ENCODE measurements around the gene ADCY9.

ADCY9 gene

DNA sequence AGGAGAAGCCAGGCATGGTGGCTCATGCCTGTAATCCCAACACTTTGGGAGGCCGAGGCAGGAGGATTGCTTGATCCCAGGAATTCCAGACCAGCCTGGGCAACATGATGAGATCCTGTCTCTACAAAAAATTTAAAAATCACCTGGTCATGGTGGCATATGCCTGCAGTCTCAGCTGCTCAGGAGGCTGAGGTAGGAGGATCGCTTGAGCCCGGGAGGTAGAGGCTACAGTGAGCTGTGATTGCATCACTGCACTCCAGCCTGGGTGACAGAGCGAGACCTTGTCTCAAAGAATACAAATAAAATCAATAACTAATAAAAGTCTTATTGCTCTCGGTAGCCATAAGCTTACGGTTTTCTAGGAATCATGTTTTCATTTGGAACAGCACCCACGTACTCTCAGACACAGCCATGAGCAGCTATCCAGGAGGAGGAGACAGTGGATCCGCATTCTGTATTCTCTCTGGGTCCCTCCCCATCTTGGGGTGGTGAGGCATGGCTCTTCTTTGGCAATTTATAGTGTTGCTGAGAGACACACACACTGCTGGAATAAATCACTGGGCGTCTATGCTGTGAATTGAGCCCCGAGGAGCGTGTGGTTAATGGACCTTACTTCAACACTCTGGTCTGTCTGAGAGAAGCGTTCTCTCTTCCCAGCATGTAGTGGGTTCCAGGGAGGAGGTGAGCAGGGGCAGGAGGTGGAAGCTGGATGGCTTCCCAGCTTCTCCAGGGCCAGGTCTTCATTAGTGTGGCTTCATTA, 8.5 kb upstream of the ADCY9 start:
- no peak for DNase-seq
- intact Hi-C loops (cut with DNase I), result no loop called here

GRCh38 chr16:4123616-4124300, 7.5 kb upstream of the ADCY9 start:
- intact Hi-C loops (cut with DNase I), result no loop called here
- no peak for DNase-seq

- intact Hi-C loops (cut with DNase I), result no loop called here
- DNase-seq, result peak in 3 of 10 donors; percentile 5 to 22 (median 14)
Observed at GRCh38 chr16:4120176-4120575, 3.9 kb upstream of the ADCY9 start.

DNA sequence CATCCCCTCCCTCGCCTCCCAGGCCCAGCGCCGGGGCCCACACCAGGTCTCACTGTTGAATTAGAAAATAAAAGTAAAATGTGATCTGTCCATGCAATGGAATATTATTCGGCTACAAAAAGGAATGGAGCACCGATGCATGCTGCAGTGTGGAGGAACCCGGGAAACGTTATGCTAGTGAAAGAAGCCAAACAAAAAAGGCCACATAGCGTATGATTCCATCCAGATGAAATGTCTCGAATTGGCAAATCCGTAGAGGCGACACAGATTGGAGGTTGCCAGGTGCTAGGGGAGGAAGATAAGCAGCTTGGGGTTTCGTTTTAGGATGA, 972 bp upstream of the ADCY9 start:
- DNase-seq, result no peak
- intact Hi-C loops (cut with DNase I), result no loop called here

- intact Hi-C loops (cut with DNase I), result no loop called here
- DNase-seq, result peak in 1 of 10 donors; percentile 14
Observed at GRCh38 chr16:4115949-4116318, 308 bp downstream of the ADCY9 start.

DNA sequence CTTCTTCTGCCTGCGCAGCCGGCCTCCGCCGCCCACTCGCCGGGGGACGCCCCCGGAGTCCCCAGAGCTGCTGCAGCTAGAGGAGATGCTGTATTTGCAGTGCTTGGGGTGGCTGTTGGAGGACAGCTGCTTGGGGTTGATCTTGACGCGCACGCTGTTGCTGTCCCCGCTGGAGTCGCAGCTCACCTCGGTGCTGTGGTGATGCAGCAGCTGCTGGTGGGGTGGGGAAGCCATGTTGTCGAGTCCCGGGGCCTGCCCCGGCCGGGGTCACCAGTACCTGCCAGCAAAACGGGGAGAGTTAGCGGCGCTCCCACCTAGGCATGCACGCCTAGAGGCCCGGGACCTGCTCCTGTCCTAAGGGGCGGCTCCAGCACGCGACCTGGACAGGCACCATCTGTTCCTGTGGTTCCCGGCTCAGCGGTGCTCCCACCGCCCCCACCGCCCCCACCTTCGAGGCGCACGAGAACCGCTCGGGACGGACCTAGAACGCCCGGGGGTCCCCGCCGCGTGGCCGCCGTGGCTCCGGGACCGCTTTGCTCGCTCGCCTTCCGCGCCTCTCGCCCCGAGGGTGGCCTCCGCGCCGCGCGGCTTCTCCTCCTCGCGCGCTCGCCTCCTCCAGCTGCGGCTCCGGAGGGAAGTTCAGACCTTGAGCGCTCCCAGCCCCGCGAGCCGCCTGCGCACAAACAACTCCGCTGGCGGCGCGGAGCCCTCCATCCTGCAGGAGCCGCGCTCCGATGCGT, 863 bp downstream of the ADCY9 start:
- intact Hi-C loops (cut with DNase I), result no loop called here
- peak in 8 of 10 donors; percentile 32 to 91 (median 50) for DNase-seq

GRCh38 chr16:4114257-4115208, 1.7 kb downstream of the ADCY9 start:
- DNase-seq, result peak in 7 of 10 donors; percentile 29 to 90 (median 50)
- intact Hi-C loops (cut with DNase I), result loop anchor here (5.0 kb wide), 1 partner anchor 68 kb away; no protein-coding TSS in a partner anchor

DNA sequence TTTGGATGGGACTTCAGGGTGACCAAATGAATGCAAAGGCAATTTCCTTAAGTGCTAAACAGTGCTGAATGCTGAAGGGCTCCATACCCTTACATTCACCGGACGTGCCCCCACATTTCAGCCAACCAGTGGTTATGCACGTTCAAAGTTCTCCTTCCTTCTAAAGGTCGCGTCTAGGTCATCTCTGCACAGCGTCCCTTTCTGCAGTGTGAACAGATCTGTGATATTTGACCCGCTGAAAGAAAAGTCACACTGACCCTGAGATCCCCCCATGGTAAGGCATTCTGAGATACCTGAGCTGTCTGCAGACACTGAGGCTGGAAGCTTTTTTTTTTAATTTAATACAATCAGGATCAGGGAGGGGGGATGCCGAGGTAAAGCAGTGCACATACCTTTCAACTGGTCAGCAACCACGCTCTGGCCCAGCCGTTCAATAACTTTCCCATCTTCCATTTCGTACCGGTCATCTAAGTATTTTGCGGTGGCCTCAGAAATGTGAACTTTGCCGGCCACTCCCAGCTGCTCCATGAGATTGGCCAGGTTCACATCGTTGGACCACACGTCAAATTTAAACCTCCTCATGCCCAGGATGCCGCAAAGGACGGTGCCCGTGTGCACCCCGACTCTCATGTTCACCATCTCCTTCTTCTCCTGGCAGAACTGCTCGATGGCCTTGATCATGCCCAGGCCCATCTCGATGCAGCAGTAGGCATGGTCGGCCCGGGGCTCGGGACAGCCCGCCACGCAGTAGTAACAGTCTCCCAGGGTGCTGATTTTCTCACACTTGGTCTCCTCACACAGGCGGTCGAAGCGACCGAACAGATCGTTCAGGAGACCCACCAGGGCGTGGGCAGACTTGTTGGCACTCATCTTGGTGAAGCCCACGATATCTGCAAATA, 2.6 kb downstream of the ADCY9 start:
- intact Hi-C loops (cut with DNase I), result loop anchor here (5.0 kb wide), 1 partner anchor 69 kb away; no protein-coding TSS in a partner anchor
- peak in 1 of 10 donors; percentile 85 for DNase-seq

GRCh38 chr16:4111748-4112696, 4.2 kb downstream of the ADCY9 start:
- peak in 1 of 10 donors; percentile 36 for DNase-seq
- intact Hi-C loops (cut with DNase I), result loop anchor here (5.0 kb wide), 1 partner anchor 70 kb away; no protein-coding TSS in a partner anchor

GRCh38 chr16:4110680-4111079, 5.6 kb downstream of the ADCY9 start:
- DNase-seq, result peak in 1 of 10 donors; percentile 57
- intact Hi-C loops (cut with DNase I), result loop anchor here (5.0 kb wide), 1 partner anchor 72 kb away; no protein-coding TSS in a partner anchor

DNA sequence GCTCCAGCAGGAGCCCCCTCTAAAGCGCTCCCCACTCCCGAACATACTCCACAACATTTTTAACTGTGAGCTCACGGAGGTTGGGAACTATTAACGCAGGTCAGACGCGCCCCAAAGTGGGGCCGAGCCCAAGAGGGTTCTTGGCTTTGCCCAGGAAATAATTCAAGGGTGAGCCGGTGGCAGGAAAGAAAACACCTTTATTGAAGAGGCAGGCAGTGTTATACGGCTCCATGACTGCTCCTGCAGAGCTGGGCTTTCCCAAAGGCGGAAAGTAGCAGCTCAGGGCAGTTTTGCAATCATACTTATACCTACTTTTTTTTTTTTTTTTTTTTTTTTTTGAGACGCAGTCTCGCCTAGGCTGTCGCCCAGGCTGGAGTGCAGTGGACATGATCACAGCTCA, 6.2 kb downstream of the ADCY9 start:
- DNase-seq, result peak in 1 of 10 donors; percentile 43
- intact Hi-C loops (cut with DNase I), result loop anchor here (5.0 kb wide), 1 partner anchor 72 kb away; no protein-coding TSS in a partner anchor

DNA sequence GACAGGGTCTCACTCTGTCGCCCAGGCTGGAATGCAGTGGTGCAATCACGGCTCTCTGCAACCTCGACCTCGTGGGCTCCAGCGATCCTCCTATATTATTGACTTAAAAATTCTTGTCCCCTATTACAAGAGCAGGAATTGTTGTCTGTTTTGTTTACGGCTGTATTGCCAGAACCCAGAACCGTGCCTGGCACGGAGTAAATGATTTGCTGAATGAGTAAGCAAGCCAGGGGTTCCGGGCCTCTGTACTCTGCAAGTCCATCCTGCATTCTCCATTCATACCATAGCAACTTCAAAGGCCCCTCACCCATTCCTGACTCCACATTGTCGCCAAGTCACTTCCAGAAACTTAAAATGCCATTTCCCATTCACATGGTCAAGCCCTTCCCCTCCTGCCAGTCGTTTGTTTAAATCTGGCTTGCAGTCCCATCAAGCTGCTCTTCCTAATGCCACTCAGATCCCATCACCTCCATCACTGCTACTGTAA, 6.9 kb downstream of the ADCY9 start:
- DNase-seq, result peak in 1 of 10 donors; percentile 32

GRCh38 chr16:4106516-4106915, 9.7 kb downstream of the ADCY9 start:
- peak in 3 of 10 donors; percentile 36 to 83 (median 77) for DNase-seq
- intact Hi-C loops (cut with DNase I), result no loop called here

More for the DNA sequence above, 6.9 kb downstream of the ADCY9 start:
- intact Hi-C loops (cut with DNase I), result no loop called here

- intact Hi-C loops (cut with DNase I), result no loop called here
- peak in 1 of 10 donors; percentile 53 for DNase-seq
Observed at GRCh38 chr16:4105848-4106247, 10.4 kb downstream of the ADCY9 start.

DNA sequence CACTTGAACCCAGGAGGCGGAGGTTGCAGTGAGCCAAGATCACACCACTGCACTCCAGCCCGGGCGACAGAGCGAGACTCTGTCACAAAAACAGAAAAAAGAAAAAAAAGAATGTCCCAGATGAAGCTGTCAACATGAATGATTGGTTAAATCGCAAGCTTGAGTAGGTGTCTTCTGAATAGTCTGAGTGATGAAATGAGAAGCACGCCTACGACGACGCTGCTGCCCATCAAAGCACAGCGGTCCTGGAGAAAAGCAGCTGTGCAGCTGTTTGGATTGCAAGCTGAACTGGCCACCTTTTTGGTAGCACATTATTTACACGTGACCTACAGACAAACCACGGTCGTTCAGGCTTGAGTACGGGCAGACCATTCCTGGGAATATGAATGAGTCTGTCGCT, 12.5 kb downstream of the ADCY9 start:
- peak in 1 of 10 donors; percentile 66 for DNase-seq
- intact Hi-C loops (cut with DNase I), result no loop called here

DNA sequence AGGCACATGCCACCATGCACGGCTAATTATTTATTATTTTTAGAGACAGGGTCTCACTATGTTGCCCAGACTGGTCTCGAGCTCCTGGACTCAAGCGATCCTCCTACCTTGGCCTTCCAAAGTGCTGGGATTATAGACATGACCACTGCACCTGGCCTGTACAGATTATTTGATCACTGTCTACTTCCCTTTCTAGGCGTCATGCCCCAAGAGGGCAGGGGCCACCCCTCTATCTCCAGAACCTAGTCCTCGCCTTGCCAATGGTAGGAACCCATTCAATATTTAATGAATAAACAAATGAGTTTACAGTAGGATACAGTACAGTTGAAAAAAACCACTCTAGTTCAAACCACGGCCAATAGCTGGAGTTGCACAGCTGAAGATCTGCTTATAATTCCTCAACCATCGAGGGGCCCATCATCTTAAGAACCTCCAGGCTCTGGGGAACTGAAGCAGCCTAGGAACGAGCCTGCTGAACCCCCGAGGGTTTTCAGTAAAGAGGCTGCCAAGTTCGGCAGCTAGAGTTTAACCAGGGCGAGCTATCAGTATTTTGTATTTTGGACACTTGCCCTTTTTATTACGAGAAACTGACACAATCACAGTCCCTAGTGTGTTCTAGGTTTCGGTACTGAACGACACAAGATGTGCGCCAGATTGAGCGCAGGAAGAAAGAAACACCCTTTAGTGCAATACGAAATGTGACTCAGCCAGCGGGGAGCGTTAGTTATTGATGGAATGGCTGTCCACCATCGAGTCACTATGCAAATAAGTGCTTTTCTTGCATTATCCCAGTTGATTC, 14.6 kb downstream of the ADCY9 start:
- intact Hi-C loops (cut with DNase I), result no loop called here
- peak in 1 of 10 donors; percentile 16 for DNase-seq

GRCh38 chr16:4098501-4098900, 17.7 kb downstream of the ADCY9 start:
- intact Hi-C loops (cut with DNase I), result no loop called here
- DNase-seq, result no peak
